GM12878 (cell line): ENCODE data around the gene NR6A1. TPM values are rescaled to one million over a fixed set of nuclear protein-coding genes. Genes with fewer than 3 reads are reported as not detected.

ENCODE experiments used
- ATAC-seq: fragments of 200-7000 bp; cut with Tn5 transposase; 3 replicates; pipeline ENCODE4 v1.9.1; 2020; ENCODE audit warnings: mild to moderate bottlenecking, moderate library complexity
- BruUV-seq: library from RNA; stranded (reverse); fragments of 400-500 nt; replicated peaks from 2 replicates; lab custom pipeline; 2021; lab: Mats Ljungman, UMichigan
- CTCF ChIA-PET: fragments of 300-600 bp; sonication (Branson Sonifier 250); formaldehyde crosslinking; extraction: SDS; loops from one replicate; lab custom pipeline; 2021; ENCODE audit warnings: inconsistent platforms; lab: Yijun Ruan, JAX
- POLR2A ChIA-PET: fragments of 350-600 bp; formaldehyde crosslinking; extraction: SDS; loops from one replicate; lab custom pipeline; 2021; ENCODE audit warnings: inconsistent platforms; lab: Charles Lee
- RAD21 ChIA-PET: fragments of 300-600 bp; sonication (Branson Sonifier 250); formaldehyde crosslinking; loops from one replicate; lab custom pipeline; 2023; ENCODE audit warnings: antibody characterized with exemption; ENCODE audit not compliant: unreplicated experiment; lab: Charles Lee
- SMC1A ChIA-PET: fragments of 300-600 bp; sonication (Branson Sonifier 250); formaldehyde crosslinking; loops from one replicate; lab custom pipeline; 2023; ENCODE audit not compliant: unreplicated experiment, uncharacterized antibody; lab: Charles Lee
- DNase-seq: peaks from one replicate; pipeline ENCODE4 v3.0.0-alpha.2; 2011; ENCODE audit warnings: low read depth, low spot score
- FAIRE-seq: peaks from 3 replicates; lab custom pipeline; 2011; peaks lifted over from hg19 to GRCh38; lab: Jason Lieb, UNC
- H2AFZ ChIP-seq: 2 replicates; pipeline ENCODE4 v1.6.0; 2011; ENCODE audit warnings: low read depth, low read length, control low read depth; ENCODE audit not compliant: control insufficient read depth
- H3K27ac ChIP-seq: 2 replicates; pipeline ENCODE4 v1.5.1; 2011; ENCODE audit warnings: control low read depth; ENCODE audit not compliant: control insufficient read depth, insufficient read depth
- H3K27me3 ChIP-seq, 2 experiments: replicated peaks in 1 of 2; 2 replicates each; pipeline versions ENCODE4 v1.6.0 to v1.6.1; 2011; ENCODE audit warnings: low read length in 1 of 2; ENCODE audit not compliant: control insufficient read depth in 2 of 2, insufficient read depth in 2 of 2
- H3K36me3 ChIP-seq, 2 experiments: 2 replicates each; pipeline ENCODE4 v1.5.1; 2011; ENCODE audit warnings: low read length in 1 of 2; ENCODE audit not compliant: control insufficient read depth in 2 of 2, insufficient read depth in 2 of 2
- H3K4me1 ChIP-seq: 2 replicates; pipeline ENCODE4 v1.6.1; 2011; ENCODE audit warnings: mild to moderate bottlenecking, low read length, moderate library complexity, mixed read lengths; ENCODE audit not compliant: control insufficient read depth, insufficient read depth
- H3K4me2 ChIP-seq: 2 replicates; pipeline ENCODE4 v1.6.0; 2011; ENCODE audit warnings: control low read depth; ENCODE audit not compliant: control insufficient read depth, insufficient read depth
- H3K4me3 ChIP-seq: fragments of 200-600 bp; sonication (generic); 2 replicates; pipeline ENCODE4 v1.5.1; 2016
- H3K79me2 ChIP-seq: 2 replicates; pipeline ENCODE4 v1.6.0; 2011; ENCODE audit warnings: low read length; ENCODE audit not compliant: control insufficient read depth, insufficient read depth
- H3K9ac ChIP-seq: 2 replicates; pipeline ENCODE4 v1.8.0; 2011; ENCODE audit warnings: low read length, control low read depth, mixed read lengths; ENCODE audit not compliant: control insufficient read depth, insufficient read depth
- H3K9me3 ChIP-seq: replicated peaks from 3 replicates; pipeline ENCODE4 v1.5.1; 2011; ENCODE audit warnings: mild to moderate bottlenecking, low read length; ENCODE audit not compliant: control insufficient read depth, insufficient read depth
- H4K20me1 ChIP-seq: 2 replicates; pipeline ENCODE4 v1.6.0; 2011; ENCODE audit not compliant: control insufficient read depth, insufficient read depth
- CHD2 ChIP-seq: IDR thresholded peaks from 2 replicates; pipeline ENCODE4 v1.6.1; 2011; ENCODE audit warnings: low read depth, low read length, improper control_type of control experiment, borderline replicate concordance
- CREM ChIP-seq: IDR thresholded peaks from 2 replicates; pipeline ENCODE4 v1.6.1; 2014; ENCODE audit warnings: antibody characterized with exemption, low read depth
- ESRRA ChIP-seq: IDR thresholded peaks from 2 replicates; pipeline ENCODE4 v1.6.1; 2012; ENCODE audit warnings: mild to moderate bottlenecking, low read length, improper control_type of control experiment
- FOXK2 ChIP-seq: fragments of 450-650 bp; IDR thresholded peaks from 2 replicates; pipeline ENCODE4 v1.6.1; 2017; ENCODE audit warnings: mild to moderate bottlenecking, moderate library complexity
- IKZF1 ChIP-seq: fragments of 450-650 bp; conservative IDR thresholded peaks from 2 replicates; pipeline ENCODE4 v1.6.1; 2017; ENCODE audit warnings: antibody characterized with exemption, mild to moderate bottlenecking
- NR2C2 ChIP-seq: IDR thresholded peaks from 2 replicates; pipeline ENCODE4 v1.6.1; 2011; ENCODE audit warnings: borderline replicate concordance, low read depth; ENCODE audit not compliant: control insufficient read depth, insufficient read length
- PAX5 ChIP-seq: IDR thresholded peaks from 2 replicates; pipeline ENCODE4 v1.6.1; 2011; ENCODE audit warnings: low read depth, low read length, borderline replicate concordance
- PML ChIP-seq: IDR thresholded peaks from 2 replicates; pipeline ENCODE4 v1.6.1; 2012; ENCODE audit warnings: low read length, inconsistent platforms
- SRF ChIP-seq, 2 experiments: IDR thresholded peaks; 2 replicates each; pipeline ENCODE4 v1.6.1; 2011; ENCODE audit warnings: low read depth in 2 of 2, low read length in 2 of 2, mild to moderate bottlenecking in 1 of 2, moderate library complexity in 1 of 2
- SUZ12 ChIP-seq: fragments of 200-600 bp; sonication (generic); IDR thresholded peaks from one replicate; pipeline ENCODE4 v1.6.1; 2018; ENCODE audit warnings: antibody characterized with exemption, mild to moderate bottlenecking; ENCODE audit not compliant: unreplicated experiment
- TAF1 ChIP-seq: IDR thresholded peaks from 2 replicates; pipeline ENCODE4 v1.6.1; 2011; ENCODE audit warnings: mild to moderate bottlenecking, low read depth, low read length, borderline replicate concordance
- ZBTB11 ChIP-seq: fragments of 450-650 bp; formaldehyde crosslinking; IDR thresholded peaks from 2 replicates; pipeline ENCODE4 v1.5.0; 2022; ENCODE audit warnings: mild to moderate bottlenecking, missing genetic modification characterization
- WGBS: methylation state at CpG from one replicate; pipeline ENCODE4 v1.1.6; 2016; ENCODE audit warnings: low lambda C conversion rate; ENCODE audit not compliant: insufficient replicate concordance, insufficient coverage; ENCODE audit errors: missing lambda C conversion rate; 5-methylcytosine and 5-hydroxymethylcytosine counted together
- in situ Hi-C: fragments of 300-500 bp; cut with MboI; formaldehyde crosslinking; loops from 9 replicates; pipeline ENCODE4 v1.14.3; 2018; ENCODE audit warnings: mixed read lengths
- intact Hi-C: fragments of 100-400 bp; cut with micrococcal nuclease; formaldehyde crosslinking; loops from one replicate; pipeline ENCODE4 v1.14.2; 2022; ENCODE audit not compliant: unreplicated experiment
- polyA plus RNA-seq, 11 experiments: library from polyadenylated mRNA; depleted of rRNA in 4 of 11; unstranded in 6 of 11; stranded (reverse) in 5 of 11; fragments of >200 nt; fragmentation: Nextera tagmentation in 4 of 11; fragmentation: Illumina TruSeq in 1 of 11; extraction: Ambion mirVana in 4 of 11; extraction: Trizol in 1 of 11; gene quantifications; 1 replicate in 1 of 11; 2 replicates in 10 of 11; pipeline versions ENCODE4 v1.2.1 to v1.2.3, GENCODE V29; 2011 to 2016; ENCODE audit warnings: inconsistent platforms in 2 of 11, missing spikeins in 2 of 11, low read depth in 1 of 11
- total RNA-seq, 4 experiments: library from RNA; depleted of rRNA in 3 of 4; stranded (reverse); fragments of >200 nt in 3 of 4; fragmentation: Illumina TruSeq in 1 of 4; extraction: Trizol in 1 of 4; gene quantifications; 2 replicates each; pipeline versions ENCODE4 v1.2.1 to v1.2.3, GENCODE V29; 2013 to 2021

The NR6A1 gene
- total and polyA plus RNA-seq, 10 of the 15 experiments (the other 5 are each of a cell fraction or from before 2014, with no cell fraction given) = 1.2 to 9.2 (median 4.6) TPM

GRCh38 chr9:124559871-124560270 lies 211.2 kb downstream of the NR6A1 start (continued):
- TF ChIP-seq FOXK2 = no peak
- TF ChIP-seq IKZF1 = no peak
- no peak for TF ChIP-seq ESRRA
- TF ChIP-seq SRF (IDR thresholded peaks at IDR 0.05; ENCODE audit: low read depth in 2 of 2, low read length in 2 of 2) = no peak
- TF ChIP-seq NR2C2 = no peak

- Histone ChIP-seq H3K9me3 (no peaks in the 10 kb centered on the region), H2AFZ (no peak overlapping the region), H3K4me1 (no peaks in the 10 kb centered on the region), H3K9ac (no peak overlapping the region), H3K4me2 (no peak overlapping the region), H3K27ac (no peak overlapping the region), H4K20me1 (no peaks in the 10 kb centered on the region), H3K27me3 (no peaks in the 10 kb centered on the region), H3K79me2 (no peaks in the 10 kb centered on the region), H3K36me3 (no peaks in the 10 kb centered on the region), H3K4me3 (no peak overlapping the region)
- TF ChIP-seq ZBTB11 (CRISPR knock-in tag) (no peak), CREM (no peak), CHD2 (no peak), SUZ12 (no peak), TAF1 (no peak), PML (no peak), IKZF1 (no peak), PAX5 (no peak)
- BruUV-seq = no TSS peak
- FAIRE-seq (no peak), ATAC-seq (no peak), DNase-seq (no peak)
- 85% methylated on average over 4 of the region's 4 CpGs for WGBS
- in situ Hi-C loops (no loop called here), intact Hi-C loops (no loop called here)
- POLR2A ChIA-PET = no interaction called here
- CTCF ChIA-PET = interaction anchor here (1.5 kb wide), 1 partner anchor 22 kb away, joined by 5 read pairs; no protein-coding TSS in a partner anchor
- RAD21 ChIA-PET = no interaction called here
- SMC1A ChIA-PET = no interaction called here
These were observed 212.2 kb downstream of the NR6A1 start for GRCh38 chr9:124558777-124559470.
